Right hindlimb (tissue), 1 donor: Measurements from ENCODE around the gene DMAC2L.
"Not testable (repeated sequence)": the region's sequence is repeated elsewhere in the genome, so short reads cannot be mapped to it uniquely, and the experiment has no call there.

Experiments used
- DNase-seq: peaks from one replicate; pipeline ENCODE4 v3.0.0-alpha.2; 2018

The DMAC2L gene

DNA sequence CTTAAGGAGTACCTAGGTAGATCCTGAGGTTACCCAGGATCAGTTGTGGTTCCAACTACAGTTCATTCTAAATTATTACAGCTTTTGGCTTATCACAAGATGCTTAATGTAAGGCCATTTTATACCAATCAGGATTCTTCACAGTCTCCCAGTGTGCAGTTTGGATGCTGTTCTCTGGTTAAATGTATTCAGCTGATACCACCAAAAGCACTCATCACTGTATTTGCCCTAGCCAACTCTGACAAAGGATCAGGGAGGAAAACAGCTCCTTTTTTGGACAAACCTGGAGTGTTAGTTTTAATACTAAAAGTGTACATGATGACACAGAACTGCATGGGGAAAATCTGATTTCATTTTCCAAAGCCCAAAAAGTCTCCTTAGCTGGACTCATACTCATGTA lies 19.5 kb downstream of the DMAC2L start:
- DNase-seq: no peak

DNA sequence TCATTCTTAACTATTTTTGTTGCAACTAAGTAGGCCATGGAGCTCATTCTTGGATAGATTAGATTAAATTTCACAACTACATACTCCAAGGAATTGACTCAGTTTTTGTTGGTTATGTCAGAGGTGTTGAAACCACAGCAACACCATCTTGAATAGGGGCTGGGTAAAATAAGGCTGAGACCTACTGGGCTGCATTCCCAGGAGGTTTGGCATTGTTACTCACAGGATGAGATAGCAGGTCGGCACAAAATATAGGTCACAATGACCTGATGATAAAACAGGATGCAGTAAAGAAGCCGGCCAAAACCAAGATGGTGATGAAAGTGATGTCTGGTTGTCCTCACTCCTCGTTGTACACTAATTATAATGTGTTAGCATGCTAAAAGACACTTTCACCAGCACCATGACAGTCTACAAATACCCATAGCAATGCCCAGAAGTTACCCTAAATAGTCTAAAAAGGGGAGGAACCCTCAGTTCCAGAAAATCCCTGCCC lies 20.9 kb downstream of the DMAC2L start:
- DNase-seq: no peak

DNA sequence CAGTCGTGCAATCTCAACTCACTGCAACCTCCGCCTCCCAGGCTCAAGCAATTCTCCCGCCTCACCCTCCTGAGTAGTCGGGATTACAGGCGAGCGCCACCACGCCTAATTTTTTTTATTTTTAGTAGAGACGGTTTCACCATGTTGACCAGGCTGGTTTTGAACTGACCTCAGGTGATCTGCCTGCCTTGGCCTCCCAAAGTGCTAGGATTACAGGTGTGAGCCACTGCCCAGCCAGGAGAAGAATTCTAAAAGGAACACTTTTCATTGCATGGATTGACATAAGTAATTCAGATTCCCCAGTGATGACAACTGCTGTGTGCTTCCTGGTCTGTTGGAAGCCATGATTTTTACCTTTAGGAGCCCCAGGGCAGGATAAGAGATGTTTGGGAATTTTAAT lies 22.1 kb downstream of the DMAC2L start:
- DNase-seq: no peak

DNA sequence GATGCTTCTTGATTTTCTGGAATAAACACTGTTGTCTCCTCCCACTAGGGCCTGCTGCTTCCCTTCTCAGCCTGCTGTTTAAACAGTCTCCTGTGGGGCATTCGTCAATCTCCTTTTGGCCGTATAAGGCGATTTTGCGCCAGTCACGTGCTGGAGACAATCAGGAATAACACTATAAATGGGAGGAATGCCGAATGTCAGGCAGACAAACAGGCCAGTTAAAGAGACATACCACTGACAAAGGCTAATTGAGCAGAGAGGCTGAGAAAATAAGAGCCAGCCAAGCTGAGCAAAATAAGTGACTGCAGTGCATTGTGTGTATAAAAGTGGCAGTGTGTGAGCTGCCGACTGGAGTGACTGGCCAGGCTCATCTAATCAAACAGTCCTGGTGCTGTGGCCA lies 23.3 kb downstream of the DMAC2L start:
- peak; percentile 81 for DNase-seq

DNA sequence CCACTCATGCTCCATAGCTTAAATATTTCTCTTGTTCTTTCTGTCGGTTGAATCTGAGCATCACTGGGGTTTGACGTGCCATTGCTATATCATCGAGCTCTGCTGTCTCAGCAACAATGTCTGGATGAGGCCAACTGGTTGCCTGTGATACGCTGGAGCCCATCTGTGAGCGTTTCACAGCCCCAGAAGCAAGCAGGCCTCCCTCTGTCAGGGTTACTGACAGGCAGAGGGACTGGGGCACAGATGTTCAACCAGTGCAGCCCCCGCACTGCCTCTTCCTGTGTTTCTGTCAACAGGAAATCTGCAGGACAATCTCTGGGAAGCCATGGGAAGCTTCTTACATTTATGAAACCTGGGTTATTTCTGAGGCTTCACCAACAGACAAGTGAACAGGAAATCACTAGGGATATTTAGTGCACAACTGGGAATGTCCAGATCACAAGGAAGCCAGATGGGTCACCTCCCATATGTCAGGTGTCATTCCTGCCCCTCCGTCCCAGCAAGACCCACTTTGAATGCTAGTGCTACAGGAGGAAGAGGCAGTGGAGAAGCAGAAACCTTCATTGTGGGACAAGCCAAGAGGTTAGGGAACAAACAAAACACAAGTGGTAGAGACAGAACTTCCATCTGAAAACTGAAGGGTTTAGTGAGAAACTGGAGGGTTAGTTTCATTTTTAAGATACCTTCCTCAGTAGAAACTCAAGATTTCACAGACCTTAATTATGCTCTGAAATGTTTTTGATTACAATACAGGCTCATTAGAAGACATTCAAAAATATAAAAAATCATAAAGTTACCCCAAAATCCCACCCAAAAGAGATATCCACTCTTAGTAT lies 24.1 kb downstream of the DMAC2L start:
- DNase-seq: peak; percentile 67

DNA sequence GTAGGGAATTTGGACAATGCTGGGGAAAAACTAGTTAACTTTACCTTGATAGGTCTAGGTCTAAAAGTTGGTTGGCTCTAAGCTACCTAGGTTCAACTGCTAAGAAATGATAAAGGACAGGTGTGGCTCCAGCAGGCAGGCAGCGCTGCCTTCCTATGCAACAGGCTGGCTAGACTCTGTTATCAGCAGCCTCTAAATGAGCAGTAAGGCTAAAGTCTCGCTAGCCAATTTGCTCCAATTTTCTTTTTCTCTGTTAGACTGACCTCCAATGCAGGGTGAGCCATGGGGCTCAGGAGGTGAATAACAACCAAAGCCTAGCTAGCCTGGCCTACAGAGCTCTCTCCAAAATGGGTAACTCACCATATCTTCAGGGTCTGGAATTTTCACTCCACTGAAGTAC lies 26.5 kb downstream of the DMAC2L start:
- no peak for DNase-seq

DNA sequence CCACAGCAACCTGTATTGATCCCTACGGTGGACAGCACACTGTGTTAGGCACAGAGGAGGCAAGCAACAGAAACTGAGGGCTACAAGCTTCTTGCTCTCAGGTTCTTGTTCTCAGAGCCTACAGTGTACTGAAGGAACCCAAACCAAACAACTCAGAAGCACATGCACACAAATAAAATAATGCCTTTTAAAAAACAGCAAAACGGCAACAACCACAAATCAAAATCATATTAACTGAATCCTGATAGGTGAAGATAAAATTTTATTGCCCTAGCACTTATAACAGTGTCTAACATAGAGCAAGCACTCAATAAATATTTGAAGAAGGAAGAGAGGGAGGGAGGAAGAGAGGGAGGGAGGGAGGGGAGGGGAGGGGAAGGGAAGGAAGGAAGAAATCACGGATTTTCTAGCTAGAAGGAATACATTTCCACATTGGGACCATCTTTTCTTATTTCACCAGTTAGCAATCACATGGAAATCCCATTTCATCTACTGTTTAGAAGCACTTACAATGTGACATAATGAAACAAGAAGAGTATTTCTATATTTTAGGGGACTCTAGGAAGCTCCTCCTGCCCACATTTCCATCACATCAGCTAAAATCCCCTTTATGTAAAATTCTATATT lies 27.2 kb downstream of the DMAC2L start:
- no peak for DNase-seq

DNA sequence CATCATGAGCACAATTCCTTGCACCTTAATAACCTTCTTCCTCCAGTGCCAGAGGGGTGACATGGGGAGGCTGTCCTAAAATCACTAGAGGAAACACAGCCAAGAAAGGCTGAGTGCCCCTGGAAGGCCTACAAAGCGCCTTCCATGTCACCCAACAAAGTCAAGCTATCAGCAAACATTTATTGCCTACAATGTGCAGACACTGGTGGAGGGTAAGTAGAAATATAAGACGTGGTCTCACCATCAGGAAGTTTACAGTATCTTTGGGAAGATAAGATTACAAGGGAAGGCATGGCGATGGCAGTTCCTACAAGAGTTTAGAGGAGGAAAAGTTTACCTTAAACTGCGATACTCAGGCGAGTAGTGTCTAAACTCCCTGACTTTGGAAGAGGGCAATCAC lies 27.9 kb downstream of the DMAC2L start:
- no peak for DNase-seq

DNA sequence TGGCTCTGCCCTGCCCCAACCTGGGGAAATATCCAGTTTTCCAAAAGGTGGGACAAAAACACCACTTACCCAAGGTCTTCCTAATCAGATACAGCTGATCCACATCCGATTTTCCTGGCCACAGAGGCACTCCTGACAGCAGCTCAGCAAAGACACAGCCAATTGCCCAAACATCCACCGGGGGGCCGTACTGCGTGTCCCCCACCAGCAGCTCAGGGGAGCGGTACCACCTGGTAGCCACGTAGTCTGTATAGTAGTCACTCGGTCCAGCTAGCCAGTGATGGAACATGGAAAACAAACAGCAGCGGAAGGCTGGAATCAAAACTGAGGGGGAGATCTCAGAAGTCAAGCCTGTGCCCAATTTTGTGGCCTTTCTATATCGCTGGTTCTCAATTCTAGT lies 28.8 kb downstream of the DMAC2L start:
- DNase-seq: no peak

DNA sequence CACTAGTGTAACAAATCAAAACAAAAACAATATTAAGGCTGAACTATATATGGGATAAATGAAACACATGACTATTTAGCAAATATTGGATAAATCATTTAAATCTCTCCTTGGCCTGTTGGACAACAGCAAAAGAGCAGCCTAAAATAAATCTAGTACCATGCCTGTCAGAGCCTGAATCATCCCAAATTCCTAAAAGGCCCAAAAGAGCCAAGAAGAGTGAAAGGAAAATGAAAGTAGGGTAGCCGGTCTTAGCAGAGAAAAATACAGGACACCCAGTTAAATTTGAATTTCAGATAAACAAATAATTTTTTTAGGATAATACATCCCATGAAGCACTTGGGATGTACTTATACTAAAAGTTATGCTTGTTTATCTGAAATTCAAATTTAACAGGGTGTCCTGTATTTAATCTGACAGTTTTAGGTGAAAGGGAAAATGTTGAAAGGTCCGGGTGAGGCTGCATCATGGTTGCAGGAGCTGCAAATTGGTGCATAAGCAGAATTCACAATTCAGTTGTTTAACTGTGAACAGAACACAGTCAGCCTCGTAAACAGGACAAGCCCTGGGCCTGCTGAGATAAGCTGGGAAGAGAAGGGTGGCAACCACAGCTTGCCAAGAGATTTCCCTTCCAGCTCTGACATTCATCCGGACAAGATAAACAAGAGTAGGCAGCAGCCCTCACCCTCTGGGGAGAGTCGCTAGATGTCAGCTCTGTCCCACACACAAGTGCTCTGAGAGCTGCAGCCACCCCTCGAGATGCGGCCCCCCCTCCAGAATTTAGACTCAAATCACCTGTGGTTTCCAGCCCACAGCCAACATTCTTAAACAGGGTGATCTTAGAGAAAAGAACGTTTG lies 30.3 kb downstream of the DMAC2L start:
- DNase-seq: peak; percentile 58

DNA sequence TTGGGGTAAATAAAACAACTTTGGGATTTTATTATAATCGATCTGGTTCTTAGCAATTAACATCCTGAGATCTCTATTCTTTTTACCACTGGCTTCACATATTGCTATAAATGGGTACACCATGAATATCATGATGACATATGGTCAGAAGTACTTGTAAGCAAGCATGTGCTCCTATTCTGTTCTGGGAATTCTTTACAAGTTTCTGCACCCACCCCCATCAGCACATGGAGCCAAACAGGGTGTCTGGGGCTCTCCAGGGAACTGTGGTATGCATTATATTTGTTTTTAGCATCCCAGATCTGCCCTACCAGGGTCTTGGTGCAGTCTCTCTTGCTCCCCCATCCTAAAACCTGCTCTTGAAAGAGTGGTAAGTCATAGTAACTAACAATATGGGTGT lies 31.3 kb downstream of the DMAC2L start:
- no peak for DNase-seq

DNA sequence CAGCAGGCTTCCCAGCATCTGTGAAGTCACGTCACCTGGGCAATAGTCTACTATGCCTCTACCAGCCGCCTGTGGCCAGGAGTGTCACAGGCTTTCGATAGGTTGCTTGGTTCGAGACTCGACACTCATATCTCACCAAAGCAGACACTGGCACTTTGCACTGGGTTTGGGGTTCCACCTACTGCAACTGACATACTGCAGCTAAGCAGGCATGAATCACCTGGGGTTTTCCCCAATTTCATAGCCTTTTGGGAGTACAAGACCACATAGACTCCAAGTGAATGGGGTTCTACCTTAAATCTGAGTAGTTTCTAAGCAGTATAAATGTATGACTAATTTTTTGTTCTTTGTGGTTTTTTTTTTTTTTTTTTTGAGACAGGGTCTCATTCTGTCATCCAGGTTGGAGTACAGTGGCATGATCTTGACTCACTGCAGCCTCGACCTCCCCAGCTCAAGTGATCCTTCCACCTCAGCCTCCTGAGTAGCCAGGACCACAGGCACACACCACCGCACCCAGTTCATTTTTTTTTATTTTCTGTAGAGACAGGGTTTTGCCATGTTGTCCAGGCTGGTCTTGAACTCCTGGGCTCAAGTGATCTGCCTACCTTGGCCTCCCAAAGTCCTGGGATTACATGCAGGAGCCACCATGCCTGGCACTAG lies 32.1 kb downstream of the DMAC2L start:
- no peak for DNase-seq

DNA sequence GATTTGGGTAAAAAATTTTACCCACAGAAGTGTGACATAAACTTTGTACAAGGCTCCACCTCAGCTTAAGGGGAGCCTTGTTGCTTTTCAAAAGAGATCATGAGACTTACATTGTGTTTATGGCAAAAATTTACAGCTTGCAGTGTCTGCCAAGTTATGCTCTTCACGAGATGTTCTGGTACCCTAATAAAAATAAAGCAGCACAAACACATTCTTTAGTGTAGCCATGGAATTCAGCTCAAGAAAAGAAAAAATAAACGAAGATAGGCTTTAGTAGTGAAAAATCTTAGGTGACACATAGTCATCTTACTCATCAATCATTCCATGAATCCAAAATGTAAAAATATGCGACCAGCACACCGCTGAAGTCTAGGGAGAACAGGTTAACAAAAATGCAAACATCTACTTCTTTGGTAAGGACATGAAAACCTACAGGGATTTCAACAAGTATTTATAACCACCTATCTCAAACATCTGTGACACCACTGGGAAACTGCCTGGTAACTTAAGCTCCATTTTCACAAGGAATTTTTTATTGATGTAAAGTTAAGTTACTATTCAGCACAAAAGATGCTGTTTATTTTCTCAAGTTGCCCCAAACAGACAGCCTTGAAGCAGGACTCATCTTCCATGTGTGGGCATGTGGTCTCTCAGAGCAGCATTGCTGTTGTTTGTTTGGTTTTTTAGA lies 32.9 kb downstream of the DMAC2L start:
- DNase-seq: no peak

DNA sequence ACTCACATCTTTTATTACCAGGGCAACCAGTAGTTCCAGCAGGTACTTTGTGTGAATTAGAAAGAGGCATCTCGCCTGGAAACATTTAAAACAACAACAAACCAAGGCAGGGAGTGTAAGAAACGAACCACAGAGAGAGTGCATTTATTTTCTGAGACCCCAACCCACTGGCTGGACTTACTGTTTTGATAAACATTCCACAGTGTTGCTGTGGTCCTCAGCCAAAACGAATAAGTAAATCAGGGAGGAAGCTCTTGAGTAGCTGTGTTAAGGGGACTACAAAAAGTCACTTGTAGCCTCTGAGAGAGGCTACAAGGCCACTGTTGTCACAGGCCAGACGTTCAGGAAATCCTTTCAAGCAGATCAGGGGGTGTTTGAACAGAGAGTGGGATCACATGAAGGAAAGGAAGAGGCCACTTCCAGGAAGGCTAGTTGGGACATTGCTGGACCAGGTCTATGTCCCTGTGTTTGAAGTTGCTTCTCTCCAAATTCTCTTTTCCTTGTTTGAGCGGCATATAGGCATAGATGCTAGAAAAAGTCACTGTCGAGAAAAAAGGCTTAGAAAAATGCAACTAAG lies 33.8 kb downstream of the DMAC2L start:
- DNase-seq: no peak

DNA sequence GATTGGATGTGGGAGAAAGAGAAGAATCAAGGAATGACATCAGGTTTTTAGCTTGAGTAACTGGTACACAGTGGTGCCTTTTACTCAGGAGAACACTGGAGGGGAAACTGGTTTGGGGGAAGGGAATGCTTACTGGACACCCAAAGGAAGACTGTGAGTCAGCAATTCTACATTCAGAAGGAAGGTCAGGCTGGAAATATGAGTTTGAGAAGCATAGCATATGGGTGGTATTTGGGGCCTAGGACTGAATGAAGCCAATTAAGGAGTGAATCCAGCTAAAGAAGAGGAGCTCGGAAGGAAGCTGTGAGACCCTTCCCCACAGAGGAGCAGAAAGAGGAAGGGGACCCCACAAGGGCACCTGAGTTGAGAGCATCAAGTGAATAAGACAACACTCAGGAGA lies 35.4 kb downstream of the DMAC2L start:
- no peak for DNase-seq

DNA sequence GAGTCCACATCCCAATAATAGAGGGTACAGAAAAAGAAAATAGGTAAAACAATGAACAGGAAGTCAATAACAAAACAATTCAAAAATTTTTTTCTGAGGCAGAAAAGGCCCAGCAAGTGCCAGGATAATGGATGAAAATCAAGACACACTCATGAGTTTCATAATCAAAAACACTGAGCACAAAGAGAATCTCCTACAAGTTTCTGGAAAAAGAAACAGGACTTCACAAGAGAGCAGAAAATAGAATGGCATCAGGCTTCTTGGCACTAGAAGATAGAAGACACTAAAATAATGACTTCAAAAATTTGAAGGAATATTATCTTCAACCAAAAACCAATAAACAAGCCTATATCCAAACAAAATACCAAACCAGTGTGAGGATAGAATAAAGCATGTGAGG lies 36.8 kb downstream of the DMAC2L start:
- DNase-seq: no peak

DNA sequence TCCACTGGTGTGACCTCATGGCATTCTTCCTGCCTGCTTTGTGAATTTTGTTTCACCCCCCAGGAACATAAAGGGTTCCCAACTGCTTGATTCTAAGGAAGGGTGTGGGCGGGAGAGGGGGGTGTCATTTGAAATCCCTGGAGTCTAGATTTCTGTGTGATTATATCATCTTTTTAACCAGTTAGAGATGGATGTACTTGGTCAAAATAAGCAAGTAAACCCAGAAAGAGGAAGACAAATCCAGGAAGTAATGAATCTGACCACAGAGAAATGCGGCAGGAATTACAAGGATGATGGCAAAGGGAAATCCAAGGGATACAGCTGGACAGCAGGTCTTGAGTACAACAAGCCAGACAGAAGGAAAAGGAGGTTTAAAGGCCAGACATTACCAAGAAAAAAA lies 38.9 kb downstream of the DMAC2L start:
- DNase-seq: no peak

DNA sequence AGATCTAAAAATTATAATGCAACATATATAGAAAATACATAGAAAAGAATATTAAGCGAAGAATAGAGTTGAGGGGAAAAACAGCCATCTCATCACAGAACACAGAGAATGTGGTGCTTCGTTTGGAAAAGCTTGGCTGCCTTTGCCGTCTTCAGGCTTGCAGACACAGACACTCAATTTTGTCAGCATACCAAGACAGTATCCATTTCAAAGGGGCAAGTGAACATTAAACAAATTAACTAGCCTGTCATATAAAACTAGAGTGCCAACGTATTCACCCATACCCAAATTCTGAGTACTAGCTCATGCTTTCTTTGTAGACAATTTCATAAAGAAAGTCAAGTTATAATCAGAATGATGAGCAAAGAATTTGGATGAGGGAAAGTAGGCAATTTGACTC lies 40.5 kb downstream of the DMAC2L start:
- DNase-seq: no peak

DNA sequence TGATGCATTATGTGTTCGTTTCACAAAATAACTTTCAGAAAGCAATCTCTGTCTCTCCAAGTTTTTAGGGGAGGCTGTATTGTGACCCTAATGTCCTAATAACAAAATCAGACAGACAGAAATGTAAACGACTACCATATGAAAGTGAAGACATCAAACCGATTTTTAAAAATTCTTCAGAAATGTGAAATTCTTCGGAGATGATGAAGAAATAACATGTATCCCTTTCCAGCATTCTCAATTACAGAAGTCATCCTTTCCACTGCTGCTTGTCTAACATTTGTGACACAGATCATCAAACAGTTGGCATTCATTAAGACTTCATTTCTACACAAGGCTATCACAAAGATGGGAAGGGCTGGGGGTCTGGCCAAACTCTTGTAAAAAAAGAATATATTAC lies 41.0 kb downstream of the DMAC2L start:
- no peak for DNase-seq

DNA sequence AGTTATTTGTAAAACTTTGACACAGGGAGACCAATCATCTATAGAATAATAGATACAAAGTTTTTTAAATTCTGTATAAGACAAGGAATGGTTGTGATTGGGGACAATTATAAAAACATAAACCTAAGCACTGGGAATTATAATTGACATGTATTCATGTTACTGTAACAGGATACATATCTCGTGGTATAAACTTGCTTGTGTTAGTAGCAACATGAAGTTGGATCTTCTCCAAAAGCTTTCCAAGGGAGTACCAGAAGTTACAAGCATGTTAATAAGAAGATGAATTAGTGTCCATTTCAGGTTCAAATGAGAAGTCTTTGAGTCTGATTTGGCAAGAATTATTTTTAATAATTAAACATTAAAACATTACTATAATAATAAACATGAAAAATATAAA lies 42.4 kb downstream of the DMAC2L start:
- DNase-seq: no peak

DNA sequence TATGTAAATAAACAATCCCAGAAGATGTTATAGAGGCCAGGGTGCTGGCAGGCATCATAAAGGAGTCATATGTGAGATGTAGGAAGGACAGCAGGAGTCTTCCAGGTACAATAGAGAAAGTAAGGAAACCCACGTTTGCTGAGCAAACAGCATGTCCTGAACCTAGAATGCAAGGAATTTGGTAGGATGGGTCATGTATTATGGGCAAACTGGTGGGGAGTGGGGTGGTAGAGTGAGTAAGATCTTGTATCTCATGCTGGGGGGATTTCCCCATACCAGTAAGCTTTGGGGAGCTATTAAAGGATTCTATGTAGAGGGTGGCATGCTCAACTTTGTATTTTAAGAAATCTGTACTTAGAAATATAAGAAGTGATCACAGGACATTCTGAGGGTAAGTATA lies 43.6 kb downstream of the DMAC2L start:
- DNase-seq: no peak

DNA sequence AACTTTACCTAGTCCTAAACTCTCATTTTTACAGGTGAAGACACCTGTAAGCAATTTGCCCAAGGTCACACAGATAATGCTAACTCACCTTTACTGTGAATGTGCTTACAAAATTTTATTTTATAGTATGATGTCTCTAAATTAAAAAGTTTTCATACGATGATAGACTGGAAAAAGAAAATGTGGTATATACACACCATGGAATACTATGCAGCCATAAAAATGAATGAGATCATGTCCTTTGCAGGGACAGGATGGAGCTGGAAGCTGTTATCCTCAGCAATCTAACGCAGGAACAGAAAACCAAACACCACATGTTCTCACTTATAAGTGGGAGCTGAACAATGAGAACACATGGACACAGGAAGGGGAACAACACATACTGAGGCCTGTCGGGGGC lies 44.2 kb downstream of the DMAC2L start:
- not testable (repeated sequence) for DNase-seq
